Measurements from ENCODE around the gene ALG12. TPM values are rescaled to one million over a fixed set of nuclear protein-coding genes. Genes with fewer than 3 reads are reported as not detected.

Gene ALG12
- total RNA-seq, 2 donors from 2014 or later = 17.4 to 30.1 TPM

DNA sequence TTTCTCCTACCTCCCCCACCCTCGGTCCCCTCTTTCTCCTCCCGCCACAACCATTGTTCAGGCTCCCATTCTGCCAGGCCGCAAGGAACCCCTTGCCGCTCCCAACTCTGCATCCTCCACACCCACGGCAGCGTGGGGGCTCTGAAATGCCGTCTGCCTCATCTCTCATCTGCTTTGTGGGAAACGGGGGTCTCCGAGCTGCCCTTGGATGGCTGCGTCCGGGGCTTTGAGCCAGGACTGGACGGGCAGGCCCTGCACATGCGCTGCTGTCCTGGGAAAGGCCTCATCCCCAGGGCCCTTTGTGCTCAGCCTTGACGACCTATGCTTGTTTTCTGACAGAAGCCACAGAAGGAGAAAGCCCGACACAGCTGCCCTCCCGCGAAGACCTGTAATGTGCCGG lies 8.7 kb upstream of the ALG12 start:
- H3K27ac ChIP-seq = no peak overlapping the region
- no peak for ATAC-seq (ENCODE audit: insufficient number of reproducible peaks, low FRiP score, low read depth)
- no peaks in the 10 kb centered on the region for H3K27me3 ChIP-seq (replicated peaks; ENCODE audit: insufficient read depth)
- H3K4me1 ChIP-seq (ENCODE audit: control insufficient read depth in 1 of 2, low read depth in 2 of 2) = peaks cover 4 to 18% of the 10 kb centered on the region in 2 donors
- H3K4me3 ChIP-seq = no peak overlapping the region
- no peaks in the 10 kb centered on the region for H3K9me3 ChIP-seq
- peaks cover 10% of the 10 kb centered on the region for H3K36me3 ChIP-seq
- DNase-seq (ENCODE audit: low spot score) = no peak
- TF ChIP-seq, protein P1, sequence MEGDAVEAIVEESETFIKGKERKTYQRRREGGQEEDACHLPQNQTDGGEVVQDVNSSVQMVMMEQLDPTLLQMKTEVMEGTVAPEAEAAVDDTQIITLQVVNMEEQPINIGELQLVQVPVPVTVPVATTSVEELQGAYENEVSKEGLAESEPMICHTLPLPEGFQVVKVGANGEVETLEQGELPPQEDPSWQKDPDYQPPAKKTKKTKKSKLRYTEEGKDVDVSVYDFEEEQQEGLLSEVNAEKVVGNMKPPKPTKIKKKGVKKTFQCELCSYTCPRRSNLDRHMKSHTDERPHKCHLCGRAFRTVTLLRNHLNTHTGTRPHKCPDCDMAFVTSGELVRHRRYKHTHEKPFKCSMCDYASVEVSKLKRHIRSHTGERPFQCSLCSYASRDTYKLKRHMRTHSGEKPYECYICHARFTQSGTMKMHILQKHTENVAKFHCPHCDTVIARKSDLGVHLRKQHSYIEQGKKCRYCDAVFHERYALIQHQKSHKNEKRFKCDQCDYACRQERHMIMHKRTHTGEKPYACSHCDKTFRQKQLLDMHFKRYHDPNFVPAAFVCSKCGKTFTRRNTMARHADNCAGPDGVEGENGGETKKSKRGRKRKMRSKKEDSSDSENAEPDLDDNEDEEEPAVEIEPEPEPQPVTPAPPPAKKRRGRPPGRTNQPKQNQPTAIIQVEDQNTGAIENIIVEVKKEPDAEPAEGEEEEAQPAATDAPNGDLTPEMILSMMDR (IDR thresholded peaks at IDR 0.05) = no peak

DNA sequence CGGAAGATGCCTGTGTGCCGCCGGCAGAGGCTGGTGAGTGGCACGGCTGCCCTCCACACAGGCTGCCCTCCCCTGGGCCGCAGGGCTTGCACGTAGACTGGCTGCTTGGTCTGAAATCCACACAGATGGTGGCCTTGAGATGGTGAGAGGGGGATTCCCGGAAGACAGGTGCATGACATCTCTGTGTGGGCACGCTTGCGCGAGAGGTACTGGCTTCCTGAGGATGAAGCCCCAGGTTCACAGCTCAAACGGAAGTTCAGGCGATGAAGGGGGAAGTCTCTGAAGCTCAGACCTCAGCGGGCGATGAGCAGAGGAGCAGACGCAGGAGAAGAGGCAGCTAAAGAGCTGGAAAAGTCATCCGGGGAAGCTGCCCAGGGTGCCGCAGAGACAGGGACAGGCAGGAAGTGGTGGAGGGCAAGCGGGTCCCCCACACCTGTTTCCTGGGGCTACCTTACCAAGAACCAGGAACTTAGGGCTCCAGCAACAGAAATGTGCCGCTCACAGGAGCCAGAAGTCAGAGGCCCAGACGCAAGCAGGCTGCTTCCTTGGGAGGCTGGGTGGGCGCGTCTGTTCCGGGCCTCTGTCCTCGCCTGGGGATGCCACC lies 7.4 kb upstream of the ALG12 start:
- DNase-seq (ENCODE audit: low spot score) (no peak), ATAC-seq (ENCODE audit: insufficient number of reproducible peaks, low FRiP score, low read depth) (no peak)
- no peak overlapping the region for H3K4me3 ChIP-seq
- H3K27ac ChIP-seq = no peak overlapping the region
- TF ChIP-seq, protein P1 (IDR thresholded peaks at IDR 0.05) = no peak
- H3K4me1 ChIP-seq (ENCODE audit: control insufficient read depth in 1 of 2, low read depth in 2 of 2) = peaks cover 0 to 7% of the 10 kb centered on the region in 2 donors
- H3K36me3 ChIP-seq = peaks cover 10% of the 10 kb centered on the region
- H3K27me3 ChIP-seq (replicated peaks; ENCODE audit: insufficient read depth) = no peaks in the 10 kb centered on the region
- no peaks in the 10 kb centered on the region for H3K9me3 ChIP-seq

DNA sequence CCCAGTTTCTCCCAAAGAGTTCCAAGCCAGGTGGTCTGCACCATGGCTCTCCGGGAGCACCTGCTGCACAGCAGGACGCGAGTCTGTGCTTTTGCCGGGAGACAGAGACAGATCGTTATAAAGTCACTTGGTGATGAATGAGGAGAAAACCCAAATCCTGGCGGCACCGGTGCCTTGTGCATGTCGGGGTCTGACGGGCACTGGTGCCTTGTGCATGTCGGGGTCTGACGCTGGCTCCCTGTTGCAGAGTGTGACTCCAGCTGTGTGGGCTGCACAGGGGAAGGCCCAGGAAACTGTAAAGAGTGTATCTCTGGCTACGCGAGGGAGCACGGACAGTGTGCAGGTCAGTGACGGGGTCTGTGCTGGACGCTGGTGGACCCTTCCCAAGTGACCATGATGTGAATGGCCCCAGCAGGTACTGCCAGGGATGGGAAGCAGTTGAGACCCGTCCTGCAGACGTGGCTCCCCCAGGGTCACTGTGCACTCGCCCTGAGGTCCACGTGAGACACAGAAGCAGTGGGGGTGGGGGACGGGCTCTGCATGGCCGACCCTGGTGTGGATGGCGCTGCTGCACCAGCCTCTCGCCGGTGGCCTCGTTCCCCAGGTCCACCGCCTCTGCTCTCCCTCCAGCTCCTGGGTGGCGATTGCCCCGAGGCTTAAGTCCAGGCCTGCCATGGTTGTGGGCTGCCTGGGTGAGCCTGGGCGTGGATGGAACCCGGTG lies 6.0 kb upstream of the ALG12 start:
- H3K9me3 ChIP-seq = no peaks in the 10 kb centered on the region
- no peak overlapping the region for H3K27ac ChIP-seq
- DNase-seq (ENCODE audit: low spot score) (no peak), ATAC-seq (ENCODE audit: insufficient number of reproducible peaks, low FRiP score, low read depth) (no peak)
- H3K36me3 ChIP-seq = peaks cover 12% of the 10 kb centered on the region
- no peaks in the 10 kb centered on the region for H3K27me3 ChIP-seq (replicated peaks; ENCODE audit: insufficient read depth)
- peaks cover 2 to 7% of the 10 kb centered on the region in 2 donors for H3K4me1 ChIP-seq (ENCODE audit: control insufficient read depth in 1 of 2, low read depth in 2 of 2)
- TF ChIP-seq, protein P1 (IDR thresholded peaks at IDR 0.05) = no peak
- H3K4me3 ChIP-seq = no peak overlapping the region

DNA sequence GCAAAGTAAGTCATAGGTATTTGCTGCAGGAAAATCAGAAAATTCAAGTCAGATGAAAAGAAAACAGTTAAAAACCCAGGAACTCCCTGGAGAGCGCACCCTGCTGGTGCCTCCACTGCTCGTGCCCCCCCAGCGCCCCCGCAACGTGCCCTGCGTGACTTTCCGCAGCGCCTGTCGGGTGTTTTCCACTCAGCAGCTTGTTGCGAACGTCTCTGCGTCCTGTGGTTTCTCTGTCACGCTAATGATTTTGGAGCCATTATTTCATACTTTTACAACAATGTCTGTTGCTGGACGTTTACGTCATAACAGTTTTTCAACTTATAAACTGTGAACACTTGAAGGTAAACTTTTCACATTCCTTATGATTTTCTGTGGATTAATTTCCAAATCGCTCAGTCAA lies 5.2 kb upstream of the ALG12 start:
- Histone ChIP-seq H3K27ac (no peak overlapping the region), H3K4me3 (no peak overlapping the region), H3K36me3 (peaks cover 12% of the 10 kb centered on the region), H3K27me3 (replicated peaks; ENCODE audit: insufficient read depth) (no peaks in the 10 kb centered on the region), H3K4me1 (ENCODE audit: control insufficient read depth in 1 of 2, low read depth in 2 of 2) (peaks cover 6 to 13% of the 10 kb centered on the region in 2 donors), H3K9me3 (no peaks in the 10 kb centered on the region)
- DNase-seq (ENCODE audit: low spot score) (no peak), ATAC-seq (ENCODE audit: insufficient number of reproducible peaks, low FRiP score, low read depth) (no peak)
- TF ChIP-seq, protein P1 (IDR thresholded peaks at IDR 0.05) = no peak

DNA sequence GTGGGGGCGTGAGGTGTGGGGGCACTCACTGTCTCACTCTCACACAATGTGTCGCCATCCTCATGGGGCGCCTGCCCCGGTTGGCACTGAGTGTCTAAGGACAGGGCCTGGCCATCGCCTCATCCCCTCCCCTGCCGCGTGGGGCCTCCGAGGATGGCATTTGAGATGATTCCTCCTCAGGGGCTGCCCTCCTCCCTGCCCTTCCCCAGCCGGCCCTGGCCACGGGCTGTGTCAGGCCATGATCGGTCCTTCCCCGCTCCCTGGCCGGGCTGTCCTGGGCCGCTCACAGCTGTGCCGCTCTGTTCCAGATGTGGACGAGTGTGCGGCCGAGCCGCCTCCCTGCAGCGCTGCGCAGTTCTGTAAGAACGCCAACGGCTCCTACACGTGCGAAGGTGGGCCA lies 4.7 kb upstream of the ALG12 start:
- Histone ChIP-seq H3K9me3 (no peaks in the 10 kb centered on the region), H3K27ac (no peak overlapping the region), H3K36me3 (peaks cover 12% of the 10 kb centered on the region), H3K4me3 (no peak overlapping the region), H3K4me1 (ENCODE audit: control insufficient read depth in 1 of 2, low read depth in 2 of 2) (peaks cover 6 to 13% of the 10 kb centered on the region in 2 donors), H3K27me3 (replicated peaks; ENCODE audit: insufficient read depth) (no peaks in the 10 kb centered on the region)
- DNase-seq (ENCODE audit: low spot score) = no peak
- ATAC-seq (ENCODE audit: insufficient number of reproducible peaks, low FRiP score, low read depth) = no peak
- TF ChIP-seq, protein P1 (IDR thresholded peaks at IDR 0.05) = no peak
